GM12865 (cell line): ENCODE measurements around the gene CAPN3.

Experiments
- DNase-seq: peaks from one replicate; pipeline ENCODE4 v3.0.0; 2010; ENCODE audit warnings: low read depth
- H3K4me3 ChIP-seq: 2 replicates; pipeline ENCODE4 v1.5.1; 2011; ENCODE audit warnings: mild to moderate bottlenecking, low read depth, low read length, control low read depth
- CTCF ChIP-seq: IDR thresholded peaks from 2 replicates; pipeline ENCODE4 v1.5.1; 2011; ENCODE audit warnings: low read length, control low read depth, low read depth, inconsistent platforms; ENCODE audit not compliant: insufficient read depth; ENCODE audit errors: missing control alignments

The CAPN3 gene

GRCh38 chr15:42363942-42364341 lies 4.6 kb downstream of the CAPN3 start:
- no peak overlapping the region for H3K4me3 ChIP-seq
- no peak for DNase-seq
- TF ChIP-seq CTCF = no peak

GRCh38 chr15:42364529-42364928 lies 5.2 kb downstream of the CAPN3 start:
- H3K4me3 ChIP-seq = no peak overlapping the region
- DNase-seq = no peak
- no peak for TF ChIP-seq CTCF

- H3K4me3 ChIP-seq = no peak overlapping the region
- TF ChIP-seq CTCF = no peak
- DNase-seq = no peak
Measured at GRCh38 chr15:42365921-42366550, 6.7 kb downstream of the CAPN3 start.

- TF ChIP-seq CTCF = no peak
- no peak for DNase-seq
- no peak overlapping the region for H3K4me3 ChIP-seq
Measured at GRCh38 chr15:42367041-42367440, 7.7 kb downstream of the CAPN3 start.

GRCh38 chr15:42368096-42368495 lies 8.8 kb downstream of the CAPN3 start:
- H3K4me3 ChIP-seq = no peak overlapping the region
- TF ChIP-seq CTCF = no peak
- DNase-seq = no peak

GRCh38 chr15:42371096-42371495 lies 11.8 kb downstream of the CAPN3 start:
- no peak for DNase-seq
- no peak overlapping the region for H3K4me3 ChIP-seq
- TF ChIP-seq CTCF = no peak

- TF ChIP-seq CTCF = no peak
Measured at GRCh38 chr15:42373274-42373673, 14.0 kb downstream of the CAPN3 start.

More at GRCh38 chr15:42373274-42373673, 14.0 kb downstream of the CAPN3 start:
- no peak overlapping the region for H3K4me3 ChIP-seq
- DNase-seq = no peak
